GM19025 (cell line): ENCODE measurements around the gene KIF26A.

ENCODE experiments used
- ATAC-seq: cut with Tn5 transposase; IDR thresholded peaks from one replicate; pipeline ENCODE4 v1.9.1; 2021; ENCODE audit warnings: mild to moderate bottlenecking, low read depth, moderate library complexity; ENCODE audit not compliant: unreplicated experiment

Gene KIF26A

DNA sequence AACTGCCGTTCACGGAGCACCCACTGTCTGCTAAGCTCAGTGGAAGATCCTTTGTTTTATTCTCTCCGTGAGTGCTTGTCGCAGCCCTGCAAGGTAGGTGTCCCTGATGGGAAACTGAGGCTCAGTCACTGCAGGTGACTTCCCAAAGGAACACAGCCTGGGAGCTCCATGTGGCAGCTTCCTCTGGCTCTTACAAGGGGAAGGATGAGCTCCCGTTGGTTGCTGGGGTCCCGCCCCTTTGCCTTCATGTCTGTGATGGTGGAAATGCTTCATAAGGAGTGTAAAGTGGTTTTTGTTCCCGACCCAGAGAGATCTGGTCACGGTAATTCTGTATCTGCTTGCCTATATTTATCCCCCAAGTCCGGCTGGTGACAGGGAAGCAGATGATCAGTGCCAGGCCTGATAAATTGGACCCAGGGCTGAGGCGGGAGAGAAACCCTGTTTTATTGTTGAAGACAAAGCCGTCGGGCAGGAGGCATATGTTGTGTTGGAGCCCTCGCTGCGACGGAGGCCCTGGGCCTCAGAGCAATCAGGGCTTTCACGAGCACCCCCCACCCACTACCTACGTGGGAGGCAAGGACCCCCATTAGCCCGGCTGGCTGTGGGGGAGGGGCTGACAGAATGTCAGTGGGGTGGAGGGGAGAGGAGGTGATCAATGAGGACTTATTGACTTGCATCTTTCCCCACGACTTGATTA lies 91.9 kb downstream of the KIF26A start:
- ATAC-seq: no peak
